VCaP (cell line): ENCODE data around the gene KCNG4.

Experiments used
- H3K27ac ChIP-seq: fragments of 450-650 bp; 2 replicates; pipeline ENCODE4 v1.5.1; 2017
- CTCF ChIP-seq: fragments of 450-650 bp; conservative IDR thresholded peaks from 2 replicates; pipeline ENCODE4 v1.5.1; 2017; ENCODE audit warnings: mild to moderate bottlenecking, moderate library complexity

KCNG4 gene, protein sequence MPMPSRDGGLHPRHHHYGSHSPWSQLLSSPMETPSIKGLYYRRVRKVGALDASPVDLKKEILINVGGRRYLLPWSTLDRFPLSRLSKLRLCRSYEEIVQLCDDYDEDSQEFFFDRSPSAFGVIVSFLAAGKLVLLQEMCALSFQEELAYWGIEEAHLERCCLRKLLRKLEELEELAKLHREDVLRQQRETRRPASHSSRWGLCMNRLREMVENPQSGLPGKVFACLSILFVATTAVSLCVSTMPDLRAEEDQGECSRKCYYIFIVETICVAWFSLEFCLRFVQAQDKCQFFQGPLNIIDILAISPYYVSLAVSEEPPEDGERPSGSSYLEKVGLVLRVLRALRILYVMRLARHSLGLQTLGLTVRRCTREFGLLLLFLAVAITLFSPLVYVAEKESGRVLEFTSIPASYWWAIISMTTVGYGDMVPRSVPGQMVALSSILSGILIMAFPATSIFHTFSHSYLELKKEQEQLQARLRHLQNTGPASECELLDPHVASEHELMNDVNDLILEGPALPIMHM

GRCh38 chr16:84239909-84240308, at the start of gene KCNG4:
Gene KCNG4, minus strand, starts transcription at chr16:84240012. Its CDS starts 2,527 bp downstream, at chr16:84237485.
- no peak within 1 kb of the TSS for H3K27ac ChIP-seq
- TF ChIP-seq CTCF = no peak

- TF ChIP-seq CTCF = no peak
- H3K27ac ChIP-seq = no peak overlapping the region
These were observed 49.1 kb upstream of the KCNG4 start for GRCh38 chr16:84288902-84289301.

GRCh38 chr16:84286578-84287240, 46.9 kb upstream of the KCNG4 start:
- no peak for TF ChIP-seq CTCF

GRCh38 chr16:84284154-84284722, 44.4 kb upstream of the KCNG4 start:
- H3K27ac ChIP-seq = no peak overlapping the region
- no peak for TF ChIP-seq CTCF

More at GRCh38 chr16:84286578-84287240, 46.9 kb upstream of the KCNG4 start:
- H3K27ac ChIP-seq = no peak overlapping the region

DNA sequence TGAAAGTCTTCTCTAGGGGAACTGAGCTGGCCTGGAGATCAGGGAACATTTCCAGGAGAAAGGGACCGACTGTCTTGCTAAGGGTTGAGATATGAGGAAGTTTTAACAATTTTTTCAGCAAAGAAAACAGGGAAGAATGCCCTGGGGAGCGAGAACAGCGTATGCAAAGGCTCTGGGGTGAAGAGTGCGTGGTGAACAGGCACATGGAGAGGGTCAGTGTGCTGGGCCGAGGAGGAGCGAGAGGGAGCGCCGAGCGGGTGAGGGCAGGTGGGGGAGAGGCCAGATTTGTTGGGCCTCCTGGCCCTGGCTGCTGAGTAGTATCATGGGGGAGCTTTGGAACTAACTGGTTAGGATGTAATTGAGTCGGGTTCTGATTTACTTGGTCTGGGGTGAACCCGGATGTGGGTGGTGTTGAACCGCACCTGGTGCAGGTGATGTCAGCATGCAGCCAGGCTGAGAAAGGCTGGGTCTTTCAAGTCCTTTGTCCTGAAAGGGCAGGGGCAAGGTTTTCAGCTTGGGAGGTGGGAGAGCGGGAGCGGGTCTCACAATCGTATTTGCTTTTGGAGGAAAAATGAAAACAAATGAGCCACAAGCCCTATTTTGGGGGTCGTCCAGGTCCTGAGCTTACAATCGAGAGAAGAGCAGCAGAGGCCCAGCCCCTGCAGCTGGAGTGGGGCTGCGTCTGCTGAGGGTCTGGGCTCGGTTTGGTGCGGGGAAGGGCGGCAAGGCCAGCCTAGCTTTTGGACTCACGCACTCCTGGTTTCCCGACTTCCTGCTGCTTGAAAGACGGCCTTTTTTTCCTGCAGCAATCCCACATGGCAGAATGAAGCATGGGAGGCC, 43.7 kb upstream of the KCNG4 start:
- no peak overlapping the region for H3K27ac ChIP-seq
- TF ChIP-seq CTCF = no peak

DNA sequence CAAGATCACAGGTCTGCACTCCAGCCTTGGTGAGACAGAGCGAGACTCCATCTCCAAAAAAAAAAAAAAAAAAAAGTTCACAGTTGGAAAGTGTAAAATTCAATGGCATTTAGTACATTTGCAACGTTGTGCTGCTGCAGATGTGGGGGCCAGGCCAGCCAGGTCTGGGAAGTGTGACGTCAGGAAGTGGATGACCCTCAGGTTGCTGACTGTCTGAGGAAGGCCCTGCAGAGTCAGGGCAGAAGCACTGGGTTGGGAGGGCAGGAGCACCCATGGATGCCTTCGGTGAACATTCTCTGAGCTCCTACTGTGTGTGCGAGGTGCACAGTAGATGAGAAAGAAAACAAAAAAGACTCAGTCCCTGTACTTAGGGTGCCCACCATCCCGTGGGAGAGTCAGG, 42.7 kb upstream of the KCNG4 start:
- TF ChIP-seq CTCF = no peak

More for the DNA sequence above, 42.7 kb upstream of the KCNG4 start:
- H3K27ac ChIP-seq = no peak overlapping the region
